ENCODE results near the gene UBAP2. TPM values are rescaled to one million over a fixed set of nuclear protein-coding genes. Genes with fewer than 3 reads are reported as not detected.

Gene UBAP2
- total RNA-seq, 3 donors from 2014 or later, result 21.8 to 32.1 (median 29.8) TPM

- Histone ChIP-seq H3K4me3 (no peak overlapping the region), H3K27ac (no peak overlapping the region)
- intact Hi-C loops (cut with DNase I; ENCODE audit: low total_unique reads), result no loop called here
These were observed 125.6 kb downstream of the UBAP2 start for GRCh38 chr9:33923079-33923478.

DNA sequence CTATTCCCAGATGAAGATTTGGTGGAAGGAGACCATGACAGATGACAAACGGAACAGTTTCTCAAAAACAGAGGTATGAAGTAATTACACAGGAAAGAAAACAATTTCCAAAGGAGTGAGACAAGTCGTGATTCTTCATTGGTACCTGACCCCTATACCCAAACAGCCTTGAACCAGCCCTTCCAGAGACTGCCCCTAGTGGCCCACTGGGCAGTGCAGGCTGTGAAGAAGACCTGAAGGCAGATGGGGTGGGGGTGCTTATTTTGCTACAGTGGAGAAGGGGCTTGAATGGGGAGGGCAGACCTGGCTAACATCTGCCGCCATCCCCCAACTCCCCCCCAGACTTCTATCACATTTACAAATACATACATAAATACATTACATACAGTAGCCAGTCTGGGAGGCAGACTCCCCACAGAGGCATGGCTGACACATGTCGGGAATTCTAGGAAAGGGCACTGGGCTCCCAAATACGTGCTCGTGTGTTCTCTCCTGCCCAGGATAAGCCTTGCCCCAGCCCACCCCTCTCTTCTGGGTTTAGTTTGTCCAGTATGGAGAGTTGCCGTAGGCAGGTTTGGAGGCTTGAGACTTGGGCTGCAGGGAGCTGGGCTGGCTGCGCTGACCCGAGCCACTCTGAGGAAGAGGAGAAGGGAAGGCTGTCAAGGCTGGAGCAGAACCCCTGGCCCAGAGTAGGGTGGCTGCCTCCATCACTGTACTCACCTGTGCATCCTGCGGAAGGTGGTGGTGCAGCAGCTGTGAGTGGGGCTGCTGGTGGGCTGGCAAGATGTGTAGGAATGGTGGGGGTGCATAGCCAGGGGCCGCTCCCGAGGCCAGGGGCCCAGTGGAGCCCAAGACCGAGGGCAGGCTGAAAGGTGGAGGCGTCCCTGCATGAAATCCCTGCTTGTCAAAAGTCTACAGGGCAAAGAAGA lies 126.5 kb downstream of the UBAP2 start:
- intact Hi-C loops (cut with DNase I; ENCODE audit: low total_unique reads), result no loop called here
- H3K27ac ChIP-seq, result no peak overlapping the region
- no peak for DNase-seq (ENCODE audit: low spot score in 2 of 2)

More at GRCh38 chr9:33923079-33923478, 125.6 kb downstream of the UBAP2 start:
- no peaks in the 10 kb centered on the region for H3K9me3 ChIP-seq
- no peaks in the 10 kb centered on the region for H3K27me3 ChIP-seq
- no peak for DNase-seq (ENCODE audit: low spot score in 2 of 2)
- H3K36me3 ChIP-seq, result no peaks in the 10 kb centered on the region
- H3K4me1 ChIP-seq, result no peaks in the 10 kb centered on the region
- TF ChIP-seq POLR2AphosphoS5 (IDR thresholded peaks at IDR 0.05) (no peak), POLR2A (IDR thresholded peaks at IDR 0.05) (no peak)
- TF ChIP-seq, protein P1, sequence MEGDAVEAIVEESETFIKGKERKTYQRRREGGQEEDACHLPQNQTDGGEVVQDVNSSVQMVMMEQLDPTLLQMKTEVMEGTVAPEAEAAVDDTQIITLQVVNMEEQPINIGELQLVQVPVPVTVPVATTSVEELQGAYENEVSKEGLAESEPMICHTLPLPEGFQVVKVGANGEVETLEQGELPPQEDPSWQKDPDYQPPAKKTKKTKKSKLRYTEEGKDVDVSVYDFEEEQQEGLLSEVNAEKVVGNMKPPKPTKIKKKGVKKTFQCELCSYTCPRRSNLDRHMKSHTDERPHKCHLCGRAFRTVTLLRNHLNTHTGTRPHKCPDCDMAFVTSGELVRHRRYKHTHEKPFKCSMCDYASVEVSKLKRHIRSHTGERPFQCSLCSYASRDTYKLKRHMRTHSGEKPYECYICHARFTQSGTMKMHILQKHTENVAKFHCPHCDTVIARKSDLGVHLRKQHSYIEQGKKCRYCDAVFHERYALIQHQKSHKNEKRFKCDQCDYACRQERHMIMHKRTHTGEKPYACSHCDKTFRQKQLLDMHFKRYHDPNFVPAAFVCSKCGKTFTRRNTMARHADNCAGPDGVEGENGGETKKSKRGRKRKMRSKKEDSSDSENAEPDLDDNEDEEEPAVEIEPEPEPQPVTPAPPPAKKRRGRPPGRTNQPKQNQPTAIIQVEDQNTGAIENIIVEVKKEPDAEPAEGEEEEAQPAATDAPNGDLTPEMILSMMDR (IDR thresholded peaks at IDR 0.05), result no peak

GRCh38 chr9:33919276-33919897 lies 129.3 kb downstream of the UBAP2 start:
- Histone ChIP-seq H3K9me3 (no peaks in the 10 kb centered on the region), H3K27ac (no peak overlapping the region), H3K27me3 (no peaks in the 10 kb centered on the region), H3K4me3 (no peak overlapping the region), H3K4me1 (no peaks in the 10 kb centered on the region), H3K36me3 (no peaks in the 10 kb centered on the region)
- DNase-seq (ENCODE audit: low spot score in 2 of 2), result no peak
- TF ChIP-seq POLR2A (IDR thresholded peaks at IDR 0.05), result no peak
- TF ChIP-seq, protein P1 (IDR thresholded peaks at IDR 0.05), result no peak
- intact Hi-C loops (cut with DNase I; ENCODE audit: low total_unique reads), result no loop called here

More for the DNA sequence above, 126.5 kb downstream of the UBAP2 start:
- no peaks in the 10 kb centered on the region for H3K9me3 ChIP-seq
- H3K4me1 ChIP-seq, result no peaks in the 10 kb centered on the region
- no peaks in the 10 kb centered on the region for H3K36me3 ChIP-seq
- TF ChIP-seq, protein P1 (IDR thresholded peaks at IDR 0.05), result peak in 2 of 3 donors; percentile 26 to 41
- no peak for TF ChIP-seq POLR2AphosphoS5 (IDR thresholded peaks at IDR 0.05)
- H3K27me3 ChIP-seq, result no peaks in the 10 kb centered on the region
- H3K4me3 ChIP-seq, result no peak overlapping the region

DNA sequence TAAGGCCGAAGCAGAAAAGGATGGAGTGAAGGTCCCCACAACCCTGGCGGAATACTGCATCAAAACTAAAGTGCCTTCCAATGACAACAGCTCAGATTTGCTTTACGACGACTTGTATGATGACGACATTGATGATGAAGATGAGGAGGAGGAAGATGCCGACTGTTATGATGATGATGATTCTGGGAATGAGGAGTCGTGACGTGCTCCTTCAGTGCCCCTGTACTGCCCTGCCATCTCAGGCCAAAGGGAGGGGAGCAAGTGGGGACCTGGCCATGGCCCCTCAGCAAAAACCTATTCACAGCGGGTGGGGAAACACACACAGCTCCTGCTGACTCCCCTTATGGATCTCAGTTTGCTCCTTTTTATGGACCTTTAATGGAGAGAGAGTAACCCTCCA lies 131.7 kb downstream of the UBAP2 start:
- no peaks in the 10 kb centered on the region for H3K4me1 ChIP-seq
- TF ChIP-seq POLR2A (IDR thresholded peaks at IDR 0.05), result no peak
- no peak for TF ChIP-seq POLR2AphosphoS5 (IDR thresholded peaks at IDR 0.05)
- TF ChIP-seq, protein P1 (IDR thresholded peaks at IDR 0.05), result no peak
- H3K4me3 ChIP-seq, result no peak overlapping the region
- intact Hi-C loops (cut with DNase I; ENCODE audit: low total_unique reads), result no loop called here
- no peak overlapping the region for H3K27ac ChIP-seq
- H3K9me3 ChIP-seq, result no peaks in the 10 kb centered on the region
- no peak for DNase-seq (ENCODE audit: low spot score in 2 of 2)
- no peaks in the 10 kb centered on the region for H3K27me3 ChIP-seq
- no peaks in the 10 kb centered on the region for H3K36me3 ChIP-seq

Measured in breast epithelium (tissue), 4 donors.